Ishikawa (cell line): ENCODE measurements around the gene BCL2L11.

Experiments used
- RAD21 ChIP-seq: IDR thresholded peaks from 2 replicates; pipeline ENCODE4 v1.6.1; 2012; ENCODE audit warnings: low read depth
- TAF1 ChIP-seq: IDR thresholded peaks from 2 replicates; pipeline ENCODE4 v1.6.1; 2012; ENCODE audit warnings: low read depth, mild to moderate bottlenecking
- TCF12 ChIP-seq: IDR thresholded peaks from 2 replicates; pipeline ENCODE4 v1.6.1; 2012; ENCODE audit warnings: low read depth
- ZBTB7A ChIP-seq: IDR thresholded peaks from 2 replicates; pipeline ENCODE4 v1.6.1; 2012; ENCODE audit warnings: low read depth
- TF ChIP-seq, protein P1 (sequence below): IDR thresholded peaks from 2 replicates; pipeline ENCODE4 v1.6.1; 2012

GRCh38 chr2:111143107-111143842 is 22.6 kb downstream of the BCL2L11 start:
- TF ChIP-seq TAF1 (no peak), TCF12 (no peak), ZBTB7A (no peak), RAD21 (no peak)
- TF ChIP-seq, protein P1, sequence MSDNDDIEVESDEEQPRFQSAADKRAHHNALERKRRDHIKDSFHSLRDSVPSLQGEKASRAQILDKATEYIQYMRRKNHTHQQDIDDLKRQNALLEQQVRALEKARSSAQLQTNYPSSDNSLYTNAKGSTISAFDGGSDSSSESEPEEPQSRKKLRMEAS, result no peak
